Lower leg skin (tissue), 3 donors: ENCODE measurements around the gene PFDN1.

Experiments used
- CTCF ChIP-seq, 3 donors: fragments of 450-650 bp; IDR thresholded peaks; one replicate each; pipeline ENCODE4 v1.5.1; 2016; ENCODE audit warnings: antibody characterized with exemption in 3 of 3, mild to moderate bottlenecking in 3 of 3, moderate library complexity in 2 of 3
- POLR2A ChIP-seq, 2 donors: fragments of 450-650 bp; IDR thresholded peaks; one replicate each; pipeline ENCODE4 v1.6.1; 2016 to 2017; ENCODE audit warnings: antibody characterized with exemption in 2 of 2, mild to moderate bottlenecking in 1 of 2, moderate library complexity in 1 of 2

GRCh38 chr5:140258016-140258415 is 44.9 kb downstream of the PFDN1 start:
- TF ChIP-seq POLR2A (IDR thresholded peaks at IDR 0.05) (no peak), CTCF (IDR thresholded peaks at IDR 0.05) (no peak)
